ENCODE measurements around the gene FUZ. TPM values are rescaled to one million over a fixed set of nuclear protein-coding genes. Genes with fewer than 3 reads are reported as not detected.

The FUZ gene
- total RNA-seq, 2 donors from 2014 or later: 7.4 to 14.9 TPM

GRCh38 chr19:49838885-49839588, 25.9 kb upstream of the FUZ start:
- no peak overlapping the region for H3K9ac ChIP-seq (ENCODE audit: low read depth in 2 of 2, low read length in 2 of 2)
- H3K27me3 ChIP-seq: no peaks in the 10 kb centered on the region
- no peak overlapping the region for H3K4me3 ChIP-seq
- no peak for TF ChIP-seq CTCF (IDR thresholded peaks at IDR 0.05)
- H3K27ac ChIP-seq: no peak overlapping the region
- DNase-seq: no peak
- H3K36me3 ChIP-seq: peaks cover 9% of the 10 kb centered on the region
- H3K9me3 ChIP-seq: no peaks in the 10 kb centered on the region
- H3K4me1 ChIP-seq: no peaks in the 10 kb centered on the region
- intact Hi-C loops (cut with DNase I): no loop called here

GRCh38 chr19:49837425-49837824, 24.3 kb upstream of the FUZ start:
- Histone ChIP-seq H3K4me3 (no peak overlapping the region), H3K4me1 (no peaks in the 10 kb centered on the region), H3K9ac (ENCODE audit: low read depth in 2 of 2, low read length in 2 of 2) (no peak overlapping the region), H3K36me3 (peaks cover 9% of the 10 kb centered on the region), H3K9me3 (no peaks in the 10 kb centered on the region), H3K27me3 (no peaks in the 10 kb centered on the region), H3K27ac (no peak overlapping the region)
- DNase-seq: no peak
- intact Hi-C loops (cut with DNase I): no loop called here
- no peak for TF ChIP-seq CTCF (IDR thresholded peaks at IDR 0.05)

- Histone ChIP-seq H3K36me3 (peaks cover 9% of the 10 kb centered on the region), H3K27ac (no peak overlapping the region), H3K27me3 (no peaks in the 10 kb centered on the region), H3K4me1 (no peaks in the 10 kb centered on the region), H3K9ac (ENCODE audit: low read depth in 2 of 2, low read length in 2 of 2) (no peak overlapping the region), H3K4me3 (no peak overlapping the region), H3K9me3 (no peaks in the 10 kb centered on the region)
- TF ChIP-seq CTCF (IDR thresholded peaks at IDR 0.05): no peak
- no peak for DNase-seq
- intact Hi-C loops (cut with DNase I): no loop called here
These were observed 23.9 kb upstream of the FUZ start for GRCh38 chr19:49837009-49837310.

- Histone ChIP-seq H3K4me1 (no peaks in the 10 kb centered on the region), H3K27ac (no peak overlapping the region), H3K9ac (ENCODE audit: low read depth in 2 of 2, low read length in 2 of 2) (no peak overlapping the region), H3K36me3 (peaks cover 9% of the 10 kb centered on the region), H3K4me3 (no peak overlapping the region), H3K9me3 (no peaks in the 10 kb centered on the region), H3K27me3 (no peaks in the 10 kb centered on the region)
- DNase-seq: no peak
- intact Hi-C loops (cut with DNase I): no loop called here
- TF ChIP-seq CTCF (IDR thresholded peaks at IDR 0.05): no peak
These were observed 23.3 kb upstream of the FUZ start for GRCh38 chr19:49836176-49837008.

GRCh38 chr19:49835562-49835961, 22.5 kb upstream of the FUZ start:
- TF ChIP-seq CTCF (IDR thresholded peaks at IDR 0.05): no peak

More at GRCh38 chr19:49835562-49835961, 22.5 kb upstream of the FUZ start:
- no peak for DNase-seq
- Histone ChIP-seq H3K4me1 (no peaks in the 10 kb centered on the region), H3K36me3 (peaks cover 9% of the 10 kb centered on the region), H3K27ac (no peak overlapping the region), H3K4me3 (no peak overlapping the region), H3K9me3 (no peaks in the 10 kb centered on the region), H3K9ac (ENCODE audit: low read depth in 2 of 2, low read length in 2 of 2) (no peak overlapping the region), H3K27me3 (no peaks in the 10 kb centered on the region)
- intact Hi-C loops (cut with DNase I): no loop called here

Data from colonic mucosa (tissue), 4 donors.